NCI-H1436 (cell line): ENCODE results near the gene DYNLT3.

Experiments used
- DNase-seq: peaks from one replicate; lab custom pipeline; 2025; lab: John Stamatoyannopoulos, UW

Gene DYNLT3, protein sequence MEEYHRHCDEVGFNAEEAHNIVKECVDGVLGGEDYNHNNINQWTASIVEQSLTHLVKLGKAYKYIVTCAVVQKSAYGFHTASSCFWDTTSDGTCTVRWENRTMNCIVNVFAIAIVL

DNA sequence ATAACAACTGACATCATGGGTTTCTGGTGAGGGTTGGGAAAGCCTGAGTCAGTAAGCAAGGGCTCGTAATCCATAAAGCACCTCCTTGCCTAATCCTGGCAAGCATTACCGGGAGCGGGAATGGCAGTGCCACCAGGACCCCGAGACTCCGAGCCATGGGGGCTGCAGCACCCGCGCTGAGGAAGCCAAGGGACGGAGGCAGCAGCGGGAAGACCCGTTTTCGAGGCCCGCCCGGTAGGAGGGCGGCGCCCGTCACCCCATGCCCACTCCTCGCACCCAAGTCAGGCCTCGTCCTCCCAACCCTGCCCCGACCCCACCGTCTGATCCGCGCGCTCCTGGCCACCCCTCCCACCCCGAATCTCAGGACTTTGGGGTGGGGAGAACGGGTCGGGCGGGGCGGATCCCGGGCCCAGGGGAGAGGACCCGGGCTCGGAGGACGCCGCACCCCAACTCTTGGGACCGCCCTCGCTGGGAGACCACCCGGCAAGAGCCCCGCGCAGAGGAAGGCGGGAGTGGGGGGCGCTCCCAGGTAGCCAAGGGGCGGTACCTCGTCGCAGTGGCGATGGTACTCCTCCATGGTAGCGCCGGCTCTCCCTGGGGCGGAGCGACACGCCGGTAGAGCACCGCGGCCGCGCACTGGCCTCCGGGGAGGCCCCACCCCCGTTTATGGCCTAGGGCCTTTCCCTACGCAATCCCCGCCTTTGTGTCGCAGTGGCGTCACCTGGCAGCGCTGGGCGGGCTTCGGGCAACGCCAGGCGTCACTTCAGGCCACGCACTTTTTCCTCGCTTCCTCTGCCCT, at the start of gene DYNLT3:
Gene DYNLT3, minus strand, starts transcription at position 638 of the 799 bp plus-strand sequence. Its CDS starts 61 bp downstream, at position 577.
- DNase-seq = peak; percentile 68

DNA sequence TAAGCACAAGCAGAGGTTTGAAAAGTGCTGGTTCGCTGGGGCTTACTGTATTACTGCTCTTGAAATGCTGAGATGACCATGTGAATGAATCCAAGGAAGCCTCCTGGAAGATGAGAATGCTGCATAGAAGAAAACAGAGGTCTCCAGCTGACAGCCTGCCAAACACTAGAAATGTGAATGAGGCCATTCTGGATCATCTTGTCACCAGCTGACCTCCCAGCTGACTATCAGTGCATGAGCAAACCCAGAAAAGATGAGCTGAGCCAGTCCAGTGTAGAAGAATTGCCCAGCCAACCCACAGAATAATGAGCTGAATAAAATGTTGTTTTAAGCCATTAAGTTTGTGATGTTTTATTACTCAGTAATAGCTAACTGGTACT, 49.1 kb upstream of the DYNLT3 start:
- DNase-seq = no peak

DNA sequence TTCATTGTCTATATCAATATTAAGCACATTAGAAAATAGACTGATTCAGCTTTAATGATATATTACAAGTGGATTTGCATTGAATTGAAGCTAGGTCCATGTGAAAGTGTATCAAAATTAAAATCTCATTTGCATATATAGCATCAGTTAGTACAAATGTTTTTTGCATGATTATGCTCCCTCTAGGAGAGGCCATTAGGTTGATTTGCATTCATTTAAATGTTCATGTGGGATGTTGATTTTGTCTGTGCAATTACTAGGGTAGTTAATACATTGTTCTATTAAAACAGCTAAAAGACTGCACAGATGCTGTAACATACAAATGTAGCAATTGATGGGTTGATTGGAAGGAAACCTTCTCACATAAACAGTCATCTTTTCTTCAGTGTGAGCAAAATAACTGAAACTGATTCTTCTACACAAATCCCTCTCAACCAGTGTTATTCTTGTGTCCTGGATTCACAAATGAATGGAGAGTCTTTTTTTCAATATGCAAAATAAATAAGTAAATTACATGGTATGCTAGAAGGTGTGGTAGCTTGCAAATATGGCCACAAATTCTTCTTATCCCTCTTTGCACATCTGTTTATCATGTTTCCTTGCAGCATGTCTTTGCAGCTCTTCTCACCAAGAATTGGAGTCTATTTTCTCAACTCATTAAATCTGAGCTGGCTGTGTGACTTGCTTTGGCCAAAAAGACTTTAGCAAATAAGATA, 48.6 kb upstream of the DYNLT3 start:
- DNase-seq = no peak

DNA sequence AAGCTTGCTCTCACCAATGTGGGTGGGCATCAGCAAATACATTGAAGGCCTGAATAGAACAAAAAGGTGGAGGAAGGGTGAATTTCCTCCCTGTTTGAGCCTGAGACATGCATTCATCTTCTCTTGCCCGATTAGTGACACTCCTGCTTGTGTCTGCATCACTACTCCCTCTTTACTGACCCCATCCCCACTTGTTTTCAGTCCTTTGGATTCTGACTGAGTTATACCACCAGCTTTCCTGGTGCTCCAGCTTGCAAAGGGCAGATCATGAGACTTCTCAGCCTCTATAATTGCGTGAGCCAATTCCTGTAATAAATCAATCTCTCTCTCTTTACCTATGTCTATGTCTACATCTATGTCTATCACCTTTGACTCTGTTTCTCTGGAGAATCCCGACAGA, 47.4 kb upstream of the DYNLT3 start:
- DNase-seq = no peak

GRCh38 chrX:37888010-37888409, 40.6 kb upstream of the DYNLT3 start:
- no peak for DNase-seq

DNA sequence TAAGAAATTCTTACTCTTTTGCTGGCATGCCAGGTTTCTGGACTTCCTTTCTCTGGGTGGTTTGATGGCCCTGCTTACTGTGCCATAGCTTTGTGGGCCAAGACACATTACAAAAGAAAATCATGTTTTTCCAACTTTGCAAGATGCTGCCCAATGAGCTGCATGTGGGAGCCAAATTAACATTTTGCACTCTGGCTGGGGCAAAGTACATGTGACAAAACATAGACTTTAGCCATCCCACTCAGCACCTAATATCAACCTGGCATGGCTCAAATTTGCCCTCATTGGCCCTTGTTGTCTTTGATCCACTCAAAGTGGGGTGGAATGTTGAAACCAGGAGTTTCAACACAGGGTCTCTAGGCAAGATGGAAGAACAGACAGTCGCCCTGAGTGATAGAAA, 40.0 kb upstream of the DYNLT3 start:
- DNase-seq = no peak

DNA sequence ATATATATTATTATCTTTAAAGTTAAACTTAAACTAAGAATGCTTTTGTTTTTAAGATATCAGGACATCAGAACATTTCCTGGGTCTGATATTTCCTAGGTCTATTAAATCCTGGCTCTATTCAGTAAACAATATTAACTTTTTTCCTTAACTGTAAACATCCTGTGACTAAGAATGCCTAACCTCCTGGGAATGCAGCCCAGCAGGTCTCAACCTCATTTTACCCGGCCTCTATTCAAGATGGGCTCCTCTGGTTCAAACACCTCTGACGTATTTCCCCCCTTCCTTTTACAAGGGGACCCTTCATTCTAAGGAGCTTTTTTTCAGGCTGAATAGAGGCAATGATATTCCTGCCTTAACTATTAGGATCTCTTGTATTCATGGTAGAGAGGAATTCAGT, 35.8 kb upstream of the DYNLT3 start:
- no peak for DNase-seq

DNA sequence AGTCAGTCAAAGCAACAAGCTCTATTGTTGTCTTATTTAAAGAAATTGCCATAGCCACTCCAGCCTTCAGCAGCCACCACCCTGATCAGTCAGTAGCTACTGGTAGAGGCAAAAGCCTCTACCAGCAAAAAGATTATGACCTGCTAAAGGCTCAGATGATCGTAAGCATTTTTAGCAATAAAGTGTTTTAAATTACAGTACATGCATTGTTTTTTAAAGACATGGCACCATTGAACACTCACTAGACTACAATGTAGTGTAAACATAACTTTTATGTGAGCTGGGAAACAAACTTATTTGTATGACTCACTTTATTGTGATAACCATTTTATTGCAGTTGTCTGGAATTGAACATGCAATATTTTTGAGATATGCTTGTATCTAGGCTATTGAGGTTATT, 32.3 kb upstream of the DYNLT3 start:
- DNase-seq = no peak

DNA sequence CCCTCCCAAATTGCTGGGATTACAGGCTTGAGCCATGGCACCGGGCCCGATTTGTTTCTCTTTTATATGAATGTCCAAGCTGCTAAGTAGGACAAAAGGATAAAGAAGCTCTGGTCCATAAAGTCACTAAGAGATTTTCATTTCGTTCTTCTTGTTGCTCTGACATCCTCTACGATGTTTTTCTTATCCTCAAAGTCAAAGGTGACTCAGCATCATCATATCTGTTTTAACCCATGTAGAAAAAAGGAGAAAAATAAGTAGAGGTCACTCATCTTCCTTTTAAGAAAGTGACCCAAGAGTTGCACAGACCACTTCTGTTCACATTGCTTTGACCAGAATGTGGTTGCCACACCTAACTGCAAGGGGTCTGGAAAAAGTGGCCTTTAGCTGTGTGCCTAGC, 29.3 kb upstream of the DYNLT3 start:
- no peak for DNase-seq

GRCh38 chrX:37875675-37876074, 28.3 kb upstream of the DYNLT3 start:
- DNase-seq = no peak

- DNase-seq = no peak
Measured at GRCh38 chrX:37873220-37873619, 25.8 kb upstream of the DYNLT3 start.

GRCh38 chrX:37872303-37872655, 24.9 kb upstream of the DYNLT3 start:
- DNase-seq = no peak

GRCh38 chrX:37871626-37872302, 24.4 kb upstream of the DYNLT3 start:
- DNase-seq = no peak

DNA sequence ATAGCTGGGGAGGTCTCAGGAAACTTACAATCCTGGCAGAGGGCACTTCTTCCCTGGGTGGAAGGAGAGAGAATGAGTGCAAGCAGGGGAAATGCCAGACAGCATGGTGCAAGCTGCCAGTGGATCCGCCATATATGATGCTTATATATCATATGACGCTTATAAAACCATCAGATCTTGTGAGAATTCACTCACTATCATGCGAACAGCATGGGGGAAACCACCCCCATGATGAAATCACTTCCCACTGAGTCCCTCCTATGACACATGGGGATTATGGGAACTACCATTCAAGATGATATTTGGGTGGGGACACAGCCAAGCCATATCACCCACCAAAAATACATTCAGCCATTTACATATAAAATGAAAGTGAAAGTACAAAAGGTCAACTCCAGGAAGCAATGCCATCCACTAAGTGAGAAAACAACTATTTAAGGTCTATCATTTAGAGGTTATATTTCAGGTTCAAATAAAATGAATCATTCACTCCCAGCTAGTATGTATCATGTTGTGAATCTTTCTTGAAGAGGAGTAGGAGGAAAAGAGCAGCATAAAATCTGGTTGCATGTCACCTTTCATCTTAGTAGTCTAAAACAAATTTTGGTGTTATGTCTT, 20.3 kb upstream of the DYNLT3 start:
- DNase-seq = no peak

- no peak for DNase-seq
Measured at GRCh38 chrX:37863728-37864127, 16.4 kb upstream of the DYNLT3 start.

GRCh38 chrX:37862851-37863250, 15.5 kb upstream of the DYNLT3 start:
- no peak for DNase-seq

GRCh38 chrX:37860721-37861120, 13.3 kb upstream of the DYNLT3 start:
- no peak for DNase-seq

DNA sequence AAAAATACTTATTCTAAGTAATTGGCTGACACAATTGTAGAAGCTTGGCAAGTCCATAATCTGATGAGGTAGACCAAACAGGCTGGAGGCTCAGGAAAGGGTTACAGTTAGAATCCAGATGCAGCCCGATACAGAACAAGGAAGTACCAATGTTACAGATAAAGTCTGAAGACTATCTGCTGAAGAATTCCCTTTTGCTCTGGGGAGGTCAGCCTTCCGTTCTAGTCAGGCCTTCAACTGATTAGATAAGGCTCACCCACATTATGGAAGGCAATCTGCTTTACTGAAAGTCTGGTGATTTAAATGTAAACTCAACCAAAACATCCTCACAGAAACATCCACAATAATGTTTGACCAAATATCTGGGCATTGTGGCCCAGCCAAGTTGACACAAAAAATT, 7.4 kb upstream of the DYNLT3 start:
- no peak for DNase-seq

DNA sequence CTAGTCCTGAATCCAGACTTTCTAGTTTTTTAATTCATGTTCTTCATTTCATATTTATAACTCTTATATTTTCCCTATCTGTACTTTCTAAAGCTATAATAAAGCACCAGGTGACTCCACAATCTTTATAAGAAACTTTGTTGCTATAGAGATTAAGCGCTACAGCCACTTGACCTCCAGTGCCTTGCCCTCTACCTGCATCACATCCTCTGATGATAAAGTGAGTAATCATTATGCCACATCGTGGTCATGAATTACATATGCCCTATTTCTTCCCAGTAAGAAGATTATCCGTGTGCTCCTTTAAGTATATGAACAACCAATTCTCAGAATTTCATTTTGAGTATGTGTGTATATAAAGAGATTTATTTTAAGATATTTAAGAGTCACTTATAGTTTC, 6.8 kb upstream of the DYNLT3 start:
- DNase-seq = no peak

- no peak for DNase-seq
Measured at GRCh38 chrX:37847733-37848197, 394 bp upstream of the DYNLT3 start.

- no peak for DNase-seq
Measured at GRCh38 chrX:37846558-37846933, 825 bp downstream of the DYNLT3 start.

- DNase-seq = no peak
Measured at GRCh38 chrX:37846141-37846540, 1.2 kb downstream of the DYNLT3 start.
